ENCODE data around the gene SLC6A1. TPM values are rescaled to one million over a fixed set of nuclear protein-coding genes. Genes with fewer than 3 reads are reported as not detected.

Gene SLC6A1
- total and polyA plus RNA-seq, 4 donors = 16.0 to 71.9 (median 33.8) TPM

GRCh38 chr3:11002371-11002807 lies 9.8 kb downstream of the SLC6A1 start:
- peak overlapping the region in 1 of 2 donors; percentile 68 for H3K9ac ChIP-seq (ENCODE audit: low read depth in 1 of 2, low read length in 2 of 2)
- 27% methylated on average over 5 of the region's 5 CpGs for WGBS
- TF ChIP-seq RXRA (IDR thresholded peaks at IDR 0.05) (peak; percentile 84 to 95), CTCF (IDR thresholded peaks at IDR 0.05; ENCODE audit: low read depth, low read length, missing input control) (no peak), EGR1 (IDR thresholded peaks at IDR 0.05; ENCODE audit: low read depth in 2 of 2) (peak in 1 of 2 donors; percentile 63), GABPA (IDR thresholded peaks at IDR 0.05 in 1 of 2, conservative IDR thresholded peaks at IDR 0.05 in 1 of 2) (no peak), NR2F2 (IDR thresholded peaks at IDR 0.05) (peak; percentile 88), TAF1 (conservative IDR thresholded peaks at IDR 0.05) (no peak), FOXA1 (IDR thresholded peaks at IDR 0.05) (peak; percentile 48), JUND (IDR thresholded peaks at IDR 0.05) (peak in 1 of 2 donors; percentile 89), HNF4G (IDR thresholded peaks at IDR 0.05) (peak; percentile 80), ATF3 (IDR thresholded peaks at IDR 0.05) (peak; percentile 82), SP1 (IDR thresholded peaks at IDR 0.05) (peak; percentile 90), HNF4A (conservative IDR thresholded peaks at IDR 0.05) (peak; percentile 95), ZBTB33 (IDR thresholded peaks at IDR 0.05) (peak; percentile 86), YY1 (IDR thresholded peaks at IDR 0.05) (peak; percentile 97), MAX (IDR thresholded peaks at IDR 0.05) (peak; percentile 82), REST (IDR thresholded peaks at IDR 0.05) (peak; percentile 77), RAD21 (IDR thresholded peaks at IDR 0.05) (peak; percentile 21 to 43), FOXA2 (IDR thresholded peaks at IDR 0.05) (peak; percentile 65)
- peak overlapping the region; percentile 93 to 98 for H3K27ac ChIP-seq (ENCODE audit: low read depth in 1 of 2, low read length in 2 of 2)
- H3K36me3 ChIP-seq (ENCODE audit: control insufficient read depth in 4 of 4, insufficient read depth in 3 of 4, low read depth in 1 of 4, low read length in 3 of 4) = no peaks in the 10 kb centered on the region
- no peaks in the 10 kb centered on the region for H3K9me3 ChIP-seq (ENCODE audit: control insufficient read depth in 4 of 4, low read length in 3 of 4)
- H3K4me3 ChIP-seq (ENCODE audit: low read depth in 1 of 3, low read length in 3 of 3) = peak overlapping the region in 1 of 3 donors; percentile 12
- no peaks in the 10 kb centered on the region for H3K27me3 ChIP-seq (ENCODE audit: control insufficient read depth in 4 of 4, insufficient read depth in 4 of 4, low read length in 3 of 4)
- peaks cover 10 to 94% (median 75%) of the 10 kb centered on the region in 4 donors for H3K4me1 ChIP-seq (ENCODE audit: control insufficient read depth in 4 of 4, insufficient read depth in 4 of 4, low read length in 3 of 4)
- DNase-seq (ENCODE audit: low spot score) = peak; percentile 59

Data from liver (tissue), 9 donors.